Bronchial epithelial cell (primary cell): ENCODE measurements around the gene HFM1. TPM values are rescaled to one million over a fixed set of nuclear protein-coding genes. Genes with fewer than 3 reads are reported as not detected.
A peak's percentile ranks its signal among the peaks of the same experiment; 100 is the strongest.

Experiments
- DNase-seq: peaks from one replicate; pipeline ENCODE4 v3.0.0-alpha.2; 2010; ENCODE audit warnings: low read depth
- FAIRE-seq: peaks from 2 replicates; lab custom pipeline; 2011; peaks lifted over from hg19 to GRCh38; lab: Jason Lieb, UNC
- H3K27me3 ChIP-seq: 2 replicates; pipeline ENCODE4 v1.5.1; 2011; ENCODE audit warnings: low read length; ENCODE audit not compliant: control insufficient read depth, insufficient read depth
- H3K36me3 ChIP-seq: 2 replicates; pipeline ENCODE4 v1.5.1; 2011; ENCODE audit warnings: low read length; ENCODE audit not compliant: control insufficient read depth, insufficient read depth
- H3K4me3 ChIP-seq: 2 replicates; pipeline ENCODE4 v1.5.1; 2011; ENCODE audit warnings: mild to moderate bottlenecking, low read depth, low read length, control low read depth
- CTCF ChIP-seq: IDR thresholded peaks from 2 replicates; pipeline ENCODE4 v1.5.1; 2011; ENCODE audit warnings: mild to moderate bottlenecking, moderate library complexity, low read length, control low read depth, inconsistent platforms; ENCODE audit not compliant: insufficient read depth, severe bottlenecking
- total RNA-seq: library from RNA; depleted of rRNA; stranded (reverse); fragments of >200 nt; gene quantifications from 2 replicates; pipeline ENCODE4 v1.2.1, GENCODE V29; 2014

Gene HFM1
- total RNA-seq, 1 donor from 2014 or later: not detected

GRCh38 chr1:91402023-91402422 lies 2.6 kb downstream of the HFM1 start:
- Histone ChIP-seq H3K4me3 (no peak overlapping the region), H3K36me3 (no peaks in the 10 kb centered on the region), H3K27me3 (peaks cover 2% of the 10 kb centered on the region)
- no peak for FAIRE-seq
- DNase-seq: peak; percentile 46
- peak; percentile 21 for TF ChIP-seq CTCF

DNA sequence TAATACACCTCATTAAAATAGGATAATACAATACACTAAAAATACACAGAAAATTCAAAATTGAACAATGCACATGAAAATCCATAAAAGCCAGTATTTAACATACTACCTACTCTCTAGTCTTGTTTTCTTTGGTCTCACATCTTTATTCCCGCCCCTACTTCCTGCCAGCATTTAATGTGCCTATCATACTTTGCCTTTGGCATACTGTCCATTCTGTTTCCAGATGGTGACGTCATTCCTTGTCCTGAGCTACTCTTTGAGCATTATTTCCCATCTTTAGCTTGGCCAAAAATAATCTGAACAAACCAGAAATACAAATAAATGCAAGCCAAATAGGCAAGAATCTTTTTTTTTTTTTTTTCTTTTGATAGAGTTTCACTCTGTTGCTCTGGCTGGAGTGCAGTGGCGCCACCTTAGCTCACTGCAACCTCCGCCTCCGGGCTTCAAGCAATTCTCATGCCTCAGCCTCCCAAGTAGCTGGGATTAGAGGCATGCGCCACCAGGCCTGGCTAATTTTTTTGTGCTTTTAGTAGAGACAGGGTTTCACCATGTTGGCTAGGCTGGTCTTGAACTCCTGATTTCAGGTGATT lies 4.4 kb downstream of the HFM1 start:
- DNase-seq: peak; percentile 8
- FAIRE-seq: no peak
- H3K36me3 ChIP-seq: no peaks in the 10 kb centered on the region
- H3K27me3 ChIP-seq: peaks cover 2% of the 10 kb centered on the region
- no peak overlapping the region for H3K4me3 ChIP-seq
- TF ChIP-seq CTCF: no peak

GRCh38 chr1:91398291-91398690 lies 6.3 kb downstream of the HFM1 start:
- DNase-seq (no peak), FAIRE-seq (no peak)
- Histone ChIP-seq H3K4me3 (no peak overlapping the region), H3K27me3 (no peaks in the 10 kb centered on the region), H3K36me3 (no peaks in the 10 kb centered on the region)
- TF ChIP-seq CTCF: no peak

DNA sequence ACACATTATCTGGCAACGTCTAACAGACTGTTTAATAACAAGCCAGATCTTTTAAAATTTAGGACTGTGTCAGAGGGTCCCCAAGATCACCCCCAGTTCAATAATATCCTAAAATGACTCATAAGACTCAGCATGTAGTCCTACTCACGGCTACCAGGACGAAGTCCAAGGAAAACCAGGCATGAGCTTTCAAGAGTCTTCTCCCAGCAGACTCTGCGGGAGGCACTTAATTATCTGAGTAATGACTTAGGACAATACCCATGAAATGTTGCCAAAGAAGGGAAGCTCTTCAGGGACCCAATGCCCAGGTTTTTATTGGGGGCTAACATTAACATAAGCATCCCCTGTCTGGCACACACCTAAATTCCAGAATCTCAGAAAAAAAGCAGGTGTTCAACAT lies 7.0 kb downstream of the HFM1 start:
- no peak for TF ChIP-seq CTCF
- no peaks in the 10 kb centered on the region for H3K27me3 ChIP-seq
- H3K36me3 ChIP-seq: no peaks in the 10 kb centered on the region
- DNase-seq (no peak), FAIRE-seq (no peak)
- H3K4me3 ChIP-seq: no peak overlapping the region

DNA sequence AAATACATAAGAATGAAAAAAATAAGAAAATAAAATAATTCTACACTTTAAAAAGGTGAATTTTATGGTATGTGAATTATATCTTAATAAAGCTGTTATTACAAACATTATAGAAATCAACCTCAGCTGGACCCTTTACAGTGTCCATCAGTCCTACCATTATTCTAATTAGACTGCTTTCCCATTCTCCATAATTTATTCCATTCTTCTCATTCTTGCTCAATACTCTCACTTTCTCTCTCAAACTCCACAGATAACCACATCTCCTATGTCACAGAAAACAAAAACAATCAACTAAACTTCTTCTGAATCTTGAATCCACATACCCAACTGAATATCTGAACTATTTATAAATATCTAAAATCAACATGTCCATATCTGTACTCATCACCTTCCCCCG lies 11.6 kb downstream of the HFM1 start:
- Histone ChIP-seq H3K4me3 (no peak overlapping the region), H3K27me3 (no peaks in the 10 kb centered on the region), H3K36me3 (no peaks in the 10 kb centered on the region)
- TF ChIP-seq CTCF: no peak
- DNase-seq: no peak
- no peak for FAIRE-seq

- Histone ChIP-seq H3K4me3 (no peak overlapping the region), H3K27me3 (no peaks in the 10 kb centered on the region), H3K36me3 (no peaks in the 10 kb centered on the region)
- FAIRE-seq (no peak), DNase-seq (no peak)
- no peak for TF ChIP-seq CTCF
Observed at GRCh38 chr1:91386109-91386508, 18.5 kb downstream of the HFM1 start.
